Measurements from ENCODE around the gene MAP2K2.

Gene MAP2K2

GRCh38 chr19:4066176-4066606 is 57.7 kb downstream of the MAP2K2 start:
- in situ Hi-C loops (cut with HindIII; ENCODE audit: low pct_ligation_motif_present, low pct_unique_long_range_greater_than_20kb, low sequenced_read_pairs): no loop called here

GRCh38 chr19:4065430-4066175 is 58.3 kb downstream of the MAP2K2 start:
- in situ Hi-C loops (cut with HindIII; ENCODE audit: low pct_ligation_motif_present, low pct_unique_long_range_greater_than_20kb, low sequenced_read_pairs): no loop called here
- DNase-seq: peak; percentile 95

More at GRCh38 chr19:4066176-4066606, 57.7 kb downstream of the MAP2K2 start:
- DNase-seq: no peak

DNA sequence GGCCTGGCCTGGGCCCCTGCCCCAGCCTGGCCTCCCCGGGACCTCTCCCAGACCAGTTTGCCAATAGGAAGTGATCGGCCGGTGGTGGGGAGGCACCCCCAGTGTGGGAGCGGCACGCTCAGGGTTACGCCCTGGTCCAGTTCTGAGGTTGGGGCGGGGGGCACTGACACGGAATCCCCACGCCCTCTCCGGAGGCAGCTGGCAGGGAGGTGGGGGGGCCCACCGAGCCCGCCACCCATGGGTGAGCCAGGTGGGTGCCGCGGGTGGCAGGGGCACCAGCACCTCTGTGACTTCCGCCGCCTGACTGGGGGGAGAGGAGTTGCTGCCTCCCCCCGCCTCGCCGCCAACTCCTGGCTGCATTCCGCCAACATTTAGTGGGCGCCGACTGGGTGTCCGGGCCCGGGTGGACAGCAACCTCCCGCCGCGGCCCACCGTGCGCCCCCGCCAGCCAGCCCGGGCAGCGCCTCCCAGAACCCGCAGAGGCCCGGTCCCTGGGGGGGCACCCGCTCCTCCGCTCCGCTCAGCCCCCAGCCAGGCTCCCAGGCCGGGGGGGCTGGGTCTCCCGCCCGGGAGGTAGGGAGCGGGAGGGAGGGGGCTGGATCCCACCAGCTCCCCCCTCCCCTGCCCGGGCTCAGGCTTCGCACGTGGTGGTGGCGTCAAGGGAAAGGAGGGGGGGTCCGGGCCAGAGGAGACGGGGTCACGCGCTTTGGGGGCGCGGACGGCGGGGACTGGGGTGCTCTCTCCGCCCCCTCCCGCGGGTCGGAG is 59.2 kb downstream of the MAP2K2 start:
- peak; percentile 41 for DNase-seq

DNA sequence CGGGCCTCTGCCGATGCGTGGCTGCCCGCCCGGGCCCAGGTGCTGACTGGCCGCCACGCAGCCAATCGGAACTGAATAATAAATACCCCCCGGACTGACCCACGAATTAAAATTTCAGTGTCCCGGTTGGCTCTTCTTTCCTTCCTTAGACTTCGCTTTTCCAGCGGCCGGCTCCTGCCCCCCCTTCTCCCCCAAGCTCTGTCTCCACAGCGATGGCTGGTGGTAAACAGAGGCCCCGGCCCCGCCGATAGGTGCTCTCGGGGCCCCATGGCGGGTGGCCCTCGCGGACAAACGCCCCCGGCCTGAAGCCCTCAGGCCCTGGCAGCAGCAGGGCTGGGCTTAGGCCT is 59.8 kb downstream of the MAP2K2 start:
- peak; percentile 31 for DNase-seq
- in situ Hi-C loops (cut with HindIII; ENCODE audit: low pct_ligation_motif_present, low pct_unique_long_range_greater_than_20kb, low sequenced_read_pairs): no loop called here

More for the DNA sequence above, 59.2 kb downstream of the MAP2K2 start:
- in situ Hi-C loops (cut with HindIII; ENCODE audit: low pct_ligation_motif_present, low pct_unique_long_range_greater_than_20kb, low sequenced_read_pairs): no loop called here

DNA sequence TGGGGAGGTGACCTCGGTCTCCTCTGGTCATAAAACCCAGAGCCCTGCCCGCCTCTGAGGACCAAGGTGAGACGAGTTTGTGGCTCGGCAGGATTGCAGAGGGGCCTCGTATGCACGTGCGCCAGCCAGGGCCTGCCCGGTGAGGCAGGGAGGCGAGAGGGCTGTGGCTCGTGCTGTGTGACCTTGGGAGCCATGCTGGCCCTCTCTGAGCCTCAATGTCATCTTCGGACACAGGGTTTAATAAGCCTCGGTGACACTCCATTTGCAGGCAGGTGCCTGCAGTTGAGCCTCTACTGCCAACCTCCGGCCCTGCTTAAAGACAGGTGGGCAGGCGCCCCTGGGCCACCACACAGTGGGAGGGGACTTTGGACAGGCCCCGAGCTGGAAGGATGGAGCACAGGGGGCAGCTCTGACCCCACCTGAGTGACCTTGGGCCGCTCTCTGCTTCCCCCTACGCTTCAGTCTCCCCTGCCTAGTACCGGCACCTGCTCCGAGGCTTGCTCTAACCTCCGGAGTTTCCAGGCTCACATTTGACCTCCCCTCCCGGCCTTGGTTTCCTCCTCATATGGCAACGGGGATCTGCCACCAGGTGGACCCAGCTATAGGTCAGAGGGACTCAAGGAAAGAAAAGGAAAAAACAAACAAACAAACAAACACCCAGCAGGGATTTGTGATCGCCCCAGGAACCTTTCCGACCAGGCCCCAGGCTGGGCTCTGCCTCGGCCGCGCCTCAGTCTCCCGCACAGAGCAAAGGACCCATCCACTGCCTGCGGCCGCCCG is 60.4 kb downstream of the MAP2K2 start:
- no peak for DNase-seq
- in situ Hi-C loops (cut with HindIII; ENCODE audit: low pct_ligation_motif_present, low pct_unique_long_range_greater_than_20kb, low sequenced_read_pairs): no loop called here

DNA sequence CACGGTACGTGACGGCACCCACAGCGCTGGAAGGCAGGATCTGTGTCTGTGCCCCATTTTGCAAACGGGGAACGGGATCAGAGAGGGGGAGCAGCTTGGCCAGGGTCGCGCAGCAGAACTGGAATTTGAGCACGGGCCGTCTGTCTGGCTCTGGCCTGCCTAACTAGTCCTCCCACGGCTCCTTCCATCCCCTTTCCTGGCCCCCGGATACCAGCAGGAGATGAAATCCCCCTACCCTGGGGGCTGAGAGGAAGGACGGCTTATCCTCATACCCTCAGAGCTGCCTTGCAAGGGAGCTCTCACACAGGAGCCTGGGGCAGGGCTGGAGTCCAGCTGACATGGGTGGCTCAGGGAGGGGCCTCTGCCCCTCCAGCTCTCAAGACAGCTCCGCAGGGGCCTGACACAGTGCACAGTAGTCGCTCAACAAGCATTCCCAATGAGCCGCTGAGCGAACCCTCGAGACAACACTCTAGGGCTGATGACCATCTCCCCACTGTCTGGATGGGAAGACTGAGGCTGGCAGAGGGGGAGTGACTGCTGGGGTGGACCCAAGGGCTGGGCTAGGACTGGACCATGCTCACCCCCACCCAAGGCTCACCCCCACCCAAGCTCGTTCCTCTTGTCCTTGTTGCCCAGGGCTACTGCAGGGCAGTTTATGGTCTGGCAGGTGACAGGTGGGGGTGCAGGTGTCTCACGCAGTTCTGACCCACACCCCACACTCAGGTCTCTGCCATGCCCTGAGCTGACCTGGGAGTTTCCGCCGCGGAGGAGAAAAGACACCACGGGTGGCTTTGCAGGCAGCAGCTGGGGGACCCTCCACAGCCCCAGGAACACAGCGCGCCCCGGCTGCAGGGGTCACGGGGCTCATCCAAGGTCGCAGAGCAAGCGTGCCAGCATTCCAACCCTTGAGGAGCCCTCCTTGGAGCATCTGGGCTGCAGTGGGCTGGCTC is 61.2 kb downstream of the MAP2K2 start:
- DNase-seq: no peak
- in situ Hi-C loops (cut with HindIII; ENCODE audit: low pct_ligation_motif_present, low pct_unique_long_range_greater_than_20kb, low sequenced_read_pairs): no loop called here

- in situ Hi-C loops (cut with HindIII; ENCODE audit: low pct_ligation_motif_present, low pct_unique_long_range_greater_than_20kb, low sequenced_read_pairs): no loop called here
- no peak for DNase-seq
Measured at GRCh38 chr19:4061683-4062418, 62.1 kb downstream of the MAP2K2 start.

- in situ Hi-C loops (cut with HindIII; ENCODE audit: low pct_ligation_motif_present, low pct_unique_long_range_greater_than_20kb, low sequenced_read_pairs): no loop called here
- DNase-seq: no peak
Measured at GRCh38 chr19:4061178-4061682, 62.7 kb downstream of the MAP2K2 start.

GRCh38 chr19:4060621-4061177 is 63.2 kb downstream of the MAP2K2 start:
- no peak for DNase-seq
- in situ Hi-C loops (cut with HindIII; ENCODE audit: low pct_ligation_motif_present, low pct_unique_long_range_greater_than_20kb, low sequenced_read_pairs): no loop called here

- no peak for DNase-seq
- in situ Hi-C loops (cut with HindIII; ENCODE audit: low pct_ligation_motif_present, low pct_unique_long_range_greater_than_20kb, low sequenced_read_pairs): no loop called here
Measured at GRCh38 chr19:4059891-4060620, 63.9 kb downstream of the MAP2K2 start.

- DNase-seq: no peak
- in situ Hi-C loops (cut with HindIII; ENCODE audit: low pct_ligation_motif_present, low pct_unique_long_range_greater_than_20kb, low sequenced_read_pairs): no loop called here
Measured at GRCh38 chr19:4059453-4059871, 64.5 kb downstream of the MAP2K2 start.

- in situ Hi-C loops (cut with HindIII; ENCODE audit: low pct_ligation_motif_present, low pct_unique_long_range_greater_than_20kb, low sequenced_read_pairs): no loop called here
- DNase-seq: no peak
Measured at GRCh38 chr19:4058693-4059452, 65.0 kb downstream of the MAP2K2 start.

GRCh38 chr19:4057931-4058692 is 65.8 kb downstream of the MAP2K2 start:
- DNase-seq: peak; percentile 24
- in situ Hi-C loops (cut with HindIII; ENCODE audit: low pct_ligation_motif_present, low pct_unique_long_range_greater_than_20kb, low sequenced_read_pairs): no loop called here

- in situ Hi-C loops (cut with HindIII; ENCODE audit: low pct_ligation_motif_present, low pct_unique_long_range_greater_than_20kb, low sequenced_read_pairs): no loop called here
- DNase-seq: no peak
Measured at GRCh38 chr19:4055209-4055552, 68.7 kb downstream of the MAP2K2 start.

- in situ Hi-C loops (cut with HindIII; ENCODE audit: low pct_ligation_motif_present, low pct_unique_long_range_greater_than_20kb, low sequenced_read_pairs): no loop called here
- no peak for DNase-seq
Measured at GRCh38 chr19:4054441-4055208, 69.3 kb downstream of the MAP2K2 start.

Measured in ACHN (cell line).